Measurements from ENCODE around the gene HNF1B. TPM values are rescaled to one million over a fixed set of nuclear protein-coding genes. Genes with fewer than 3 reads are reported as not detected.

The HNF1B gene
- total RNA-seq, 1 experiment from 2014 or later = not detected

GRCh38 chr17:37710344-37710886, 34.4 kb downstream of the HNF1B start:
- Histone ChIP-seq H3K9me3 (replicated peaks) (no peaks in the 10 kb centered on the region), H3K4me1 (no peaks in the 10 kb centered on the region), H3K36me3 (no peaks in the 10 kb centered on the region), H3K27me3 (no peaks in the 10 kb centered on the region), H3K27ac (no peak overlapping the region), H3K4me3 (no peak overlapping the region)
- peak in 1 of 2 experiments; percentile 19 for DNase-seq

- Histone ChIP-seq H3K4me1 (no peaks in the 10 kb centered on the region), H3K36me3 (no peaks in the 10 kb centered on the region), H3K9me3 (replicated peaks) (no peaks in the 10 kb centered on the region), H3K27me3 (no peaks in the 10 kb centered on the region), H3K27ac (no peak overlapping the region), H3K4me3 (no peak overlapping the region)
- no peak for DNase-seq
Measured at GRCh38 chr17:37708616-37709212, 36.1 kb downstream of the HNF1B start.

DNA sequence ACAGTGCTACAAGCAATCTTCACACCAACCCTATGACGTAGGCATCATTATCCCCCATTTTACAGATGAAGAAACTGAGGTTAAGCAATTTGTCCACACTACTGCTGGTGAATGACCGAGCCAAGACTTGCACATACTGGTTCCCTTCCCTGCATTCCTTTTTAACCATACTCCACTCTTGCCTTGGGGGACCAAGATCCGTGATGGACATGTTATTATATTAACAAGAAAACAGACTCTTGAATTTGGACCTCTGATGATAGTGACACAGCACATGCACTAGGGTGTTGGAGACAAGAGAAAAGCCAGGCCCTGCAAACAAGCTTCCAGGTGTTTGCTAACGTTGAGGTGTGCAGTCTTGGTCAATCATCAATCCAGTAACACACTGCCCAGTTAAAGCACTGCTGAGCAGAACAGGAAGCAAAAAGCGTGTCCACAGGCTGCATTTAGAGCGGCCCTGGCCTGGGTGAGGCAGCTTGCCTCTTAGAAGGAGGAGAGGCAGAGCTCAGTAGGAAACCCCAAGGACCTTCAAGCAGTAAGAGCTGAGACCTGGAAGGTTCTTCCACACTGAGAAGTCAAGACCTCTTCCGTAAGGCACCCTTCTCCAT, 36.7 kb downstream of the HNF1B start:
- no peak overlapping the region for H3K4me3 ChIP-seq
- H3K27ac ChIP-seq = no peak overlapping the region
- DNase-seq = no peak
- no peaks in the 10 kb centered on the region for H3K9me3 ChIP-seq (replicated peaks)
- no peaks in the 10 kb centered on the region for H3K36me3 ChIP-seq
- no peaks in the 10 kb centered on the region for H3K4me1 ChIP-seq
- H3K27me3 ChIP-seq = no peaks in the 10 kb centered on the region

GRCh38 chr17:37706446-37706845, 38.4 kb downstream of the HNF1B start:
- Histone ChIP-seq H3K36me3 (no peaks in the 10 kb centered on the region), H3K4me3 (no peak overlapping the region), H3K27me3 (no peaks in the 10 kb centered on the region), H3K9me3 (replicated peaks) (no peaks in the 10 kb centered on the region), H3K4me1 (no peaks in the 10 kb centered on the region), H3K27ac (no peak overlapping the region)
- no peak for DNase-seq

- no peak overlapping the region for H3K27ac ChIP-seq
- no peaks in the 10 kb centered on the region for H3K9me3 ChIP-seq (replicated peaks)
- no peaks in the 10 kb centered on the region for H3K4me1 ChIP-seq
- no peak for DNase-seq
- no peaks in the 10 kb centered on the region for H3K36me3 ChIP-seq
- H3K4me3 ChIP-seq = no peak overlapping the region
- no peaks in the 10 kb centered on the region for H3K27me3 ChIP-seq
Measured at GRCh38 chr17:37702598-37702997, 42.3 kb downstream of the HNF1B start.

DNA sequence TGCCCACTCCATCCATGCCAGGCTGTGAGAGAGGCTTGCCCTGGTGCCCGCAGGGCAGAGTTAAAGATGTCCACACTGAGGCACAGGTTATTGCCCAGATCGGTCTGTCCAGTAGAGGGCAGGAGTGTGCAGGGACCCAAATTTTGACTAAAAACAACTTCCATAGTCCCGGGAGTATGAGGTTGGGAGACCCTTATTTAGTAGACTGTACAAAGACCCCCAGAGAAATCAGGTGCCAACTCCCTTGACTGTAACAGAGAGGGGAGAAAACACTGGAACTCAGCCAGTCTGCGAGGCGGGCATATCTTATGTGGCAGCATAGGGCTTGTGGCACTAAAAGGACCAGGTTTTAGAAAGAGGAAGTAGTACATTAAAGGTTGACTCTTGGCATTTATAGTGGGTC, 43.4 kb downstream of the HNF1B start:
- H3K27me3 ChIP-seq = no peaks in the 10 kb centered on the region
- H3K4me1 ChIP-seq = no peaks in the 10 kb centered on the region
- no peak overlapping the region for H3K4me3 ChIP-seq
- no peaks in the 10 kb centered on the region for H3K9me3 ChIP-seq (replicated peaks)
- H3K36me3 ChIP-seq = no peaks in the 10 kb centered on the region
- peak in 1 of 2 experiments; percentile 23 for DNase-seq
- H3K27ac ChIP-seq = no peak overlapping the region

DNA sequence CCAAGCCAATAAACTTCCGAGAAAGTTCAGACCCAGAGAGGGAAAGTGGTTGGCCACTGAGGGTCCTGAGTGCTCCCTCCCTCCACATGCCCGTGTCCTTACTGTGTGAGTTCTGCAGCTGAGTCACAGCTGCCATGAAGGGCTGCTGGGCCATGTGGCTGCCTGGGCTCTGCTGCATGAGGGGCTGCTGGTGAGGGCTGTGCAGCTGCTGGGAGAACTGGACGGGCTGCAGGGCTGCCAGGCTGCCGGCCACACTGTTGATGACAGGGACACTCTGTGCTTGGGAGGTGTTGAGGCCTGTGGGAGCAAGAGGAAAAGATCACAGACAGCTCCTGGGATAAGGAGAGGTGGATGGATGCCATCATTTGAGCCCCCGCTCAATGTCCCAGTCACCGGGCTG, 44.0 kb downstream of the HNF1B start:
- H3K27ac ChIP-seq = no peak overlapping the region

DNA sequence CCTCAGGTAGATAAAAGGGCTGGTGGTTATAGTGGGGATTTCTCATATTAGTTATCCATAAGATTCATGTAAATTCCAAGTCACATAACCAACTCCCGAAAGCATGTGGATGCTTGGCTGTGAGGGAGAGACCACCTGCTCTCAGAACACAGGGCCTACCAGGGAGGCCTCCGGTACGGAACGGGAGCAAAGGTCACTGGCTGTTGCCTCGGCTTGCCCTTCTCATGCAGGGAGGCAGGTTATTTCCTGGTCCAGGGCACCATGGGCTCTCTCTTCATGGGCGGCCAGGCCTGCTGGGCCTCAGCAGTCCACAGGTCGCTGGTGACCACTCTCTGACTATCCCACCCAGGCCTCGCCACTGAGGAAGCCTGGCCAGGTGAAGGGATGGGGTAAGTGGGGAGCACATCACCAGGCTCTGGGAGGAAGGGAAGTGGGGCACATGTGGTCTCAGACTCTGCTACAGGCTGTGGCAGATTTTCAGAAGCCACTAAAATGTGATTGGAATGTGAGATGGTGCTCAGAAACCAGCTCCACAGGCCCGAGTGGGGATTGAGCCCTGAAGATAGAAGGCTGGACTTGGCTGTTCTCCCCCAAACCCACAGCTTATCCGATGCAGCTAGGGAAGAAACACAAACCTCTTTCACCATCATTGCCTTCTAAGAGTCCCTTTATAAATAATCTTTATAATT, 45.4 kb downstream of the HNF1B start:
- Histone ChIP-seq H3K4me1 (no peaks in the 10 kb centered on the region), H3K27me3 (no peaks in the 10 kb centered on the region), H3K9me3 (replicated peaks) (no peaks in the 10 kb centered on the region), H3K4me3 (no peak overlapping the region), H3K36me3 (no peaks in the 10 kb centered on the region), H3K27ac (no peak overlapping the region)
- no peak for DNase-seq

More for the DNA sequence above, 44.0 kb downstream of the HNF1B start:
- Histone ChIP-seq H3K27me3 (no peaks in the 10 kb centered on the region), H3K4me3 (no peak overlapping the region), H3K9me3 (replicated peaks) (no peaks in the 10 kb centered on the region), H3K4me1 (no peaks in the 10 kb centered on the region), H3K36me3 (no peaks in the 10 kb centered on the region)
- DNase-seq = no peak

GRCh38 chr17:37698911-37699255, 46.0 kb downstream of the HNF1B start:
- no peak for DNase-seq
- no peak overlapping the region for H3K4me3 ChIP-seq
- no peaks in the 10 kb centered on the region for H3K36me3 ChIP-seq
- no peak overlapping the region for H3K27ac ChIP-seq
- no peaks in the 10 kb centered on the region for H3K4me1 ChIP-seq
- H3K27me3 ChIP-seq = no peaks in the 10 kb centered on the region
- no peaks in the 10 kb centered on the region for H3K9me3 ChIP-seq (replicated peaks)

GRCh38 chr17:37698132-37698910, 46.5 kb downstream of the HNF1B start:
- H3K27ac ChIP-seq = no peak overlapping the region
- no peaks in the 10 kb centered on the region for H3K36me3 ChIP-seq
- DNase-seq = peak in 1 of 2 experiments; percentile 8
- H3K4me1 ChIP-seq = no peaks in the 10 kb centered on the region
- H3K27me3 ChIP-seq = no peaks in the 10 kb centered on the region
- H3K9me3 ChIP-seq (replicated peaks) = no peaks in the 10 kb centered on the region
- no peak overlapping the region for H3K4me3 ChIP-seq

DNA sequence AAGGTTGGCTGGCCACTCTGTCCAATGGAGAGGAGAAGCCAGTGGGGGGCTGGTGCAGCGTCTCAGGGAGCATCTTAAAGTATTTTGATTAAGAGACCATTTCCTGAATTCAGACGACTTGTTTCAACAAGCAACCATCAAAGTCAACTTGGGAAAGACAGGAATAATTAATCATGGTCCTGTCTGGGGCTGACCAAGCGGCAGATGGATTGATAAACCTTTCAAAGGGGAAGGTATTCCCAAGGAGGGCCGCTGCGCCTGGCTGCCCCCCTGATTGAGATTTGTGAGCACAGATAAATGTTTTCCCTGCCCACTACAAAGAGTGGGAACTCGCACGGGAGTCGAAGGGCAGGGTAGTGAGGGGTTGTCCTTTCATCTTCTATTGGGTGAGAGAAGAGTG, 47.5 kb downstream of the HNF1B start:
- Histone ChIP-seq H3K27ac (no peak overlapping the region), H3K9me3 (replicated peaks) (no peaks in the 10 kb centered on the region), H3K27me3 (no peaks in the 10 kb centered on the region), H3K4me1 (no peaks in the 10 kb centered on the region), H3K36me3 (no peaks in the 10 kb centered on the region), H3K4me3 (no peak overlapping the region)
- DNase-seq = no peak

DNA sequence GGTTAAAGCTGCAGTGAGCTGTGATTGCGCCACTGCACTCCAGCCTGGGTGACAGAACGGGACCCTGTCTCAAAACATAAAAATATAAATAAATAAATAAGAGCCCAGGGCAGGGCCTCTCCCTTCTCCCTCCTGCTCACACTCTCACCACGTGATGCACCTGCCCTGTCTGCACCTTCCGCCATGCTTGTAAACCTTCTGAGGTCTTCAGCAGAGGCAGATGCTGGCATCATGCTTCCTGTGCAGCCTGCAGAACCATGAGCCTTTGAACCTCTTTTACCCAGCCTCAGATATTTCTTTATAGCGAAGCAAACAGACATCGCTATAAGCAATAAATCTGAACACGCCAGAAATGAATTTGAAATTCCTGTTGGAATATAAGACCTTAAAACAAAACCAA, 48.5 kb downstream of the HNF1B start:
- no peaks in the 10 kb centered on the region for H3K27me3 ChIP-seq
- no peaks in the 10 kb centered on the region for H3K9me3 ChIP-seq (replicated peaks)
- no peaks in the 10 kb centered on the region for H3K4me1 ChIP-seq
- H3K27ac ChIP-seq = no peak overlapping the region
- H3K4me3 ChIP-seq = no peak overlapping the region
- DNase-seq = no peak
- no peaks in the 10 kb centered on the region for H3K36me3 ChIP-seq

- DNase-seq = no peak
- Histone ChIP-seq H3K27ac (no peak overlapping the region), H3K36me3 (no peaks in the 10 kb centered on the region), H3K27me3 (no peaks in the 10 kb centered on the region), H3K4me3 (no peak overlapping the region), H3K4me1 (no peaks in the 10 kb centered on the region), H3K9me3 (replicated peaks) (no peaks in the 10 kb centered on the region)
Measured at GRCh38 chr17:37695726-37696125, 49.1 kb downstream of the HNF1B start.

- Histone ChIP-seq H3K4me1 (no peaks in the 10 kb centered on the region), H3K36me3 (no peaks in the 10 kb centered on the region), H3K27me3 (no peaks in the 10 kb centered on the region), H3K27ac (no peak overlapping the region), H3K9me3 (replicated peaks) (no peaks in the 10 kb centered on the region), H3K4me3 (no peak overlapping the region)
- no peak for DNase-seq
Measured at GRCh38 chr17:37694734-37695133, 50.1 kb downstream of the HNF1B start.

- no peak overlapping the region for H3K27ac ChIP-seq
- H3K9me3 ChIP-seq (replicated peaks) = no peaks in the 10 kb centered on the region
- H3K27me3 ChIP-seq = no peaks in the 10 kb centered on the region
- no peak overlapping the region for H3K4me3 ChIP-seq
- no peak for DNase-seq
- no peaks in the 10 kb centered on the region for H3K36me3 ChIP-seq
- H3K4me1 ChIP-seq = no peaks in the 10 kb centered on the region
Measured at GRCh38 chr17:37693328-37693727, 51.5 kb downstream of the HNF1B start.

Data from SJCRH30 (cell line).